Activated T-helper 2 cell treated with anti-CD3 and anti-CD28 coated beads, Interferon-gamma antibody, Interleukin-2, Interleukin-4, amounts not matched to agents 10 μg/mL and 5 μg/mL and 100 μg/mL, durations not matched to agents 14 hours and 24 hours and 36 hours (primary cell): ENCODE results near the gene SLFN12L. TPM values are rescaled to one million over a fixed set of nuclear protein-coding genes. Genes with fewer than 3 reads are reported as not detected.
"Not testable (repeated sequence)": the region's sequence is repeated elsewhere in the genome, so short reads cannot be mapped to it uniquely, and the experiment has no call there.

Experiments
- DNase-seq: peaks from one replicate; pipeline ENCODE4 v3.0.0; 2021; ENCODE audit warnings: low spot score
- H3K27ac Mint-ChIP-seq: one replicate; pipeline ENCODE4 v1.8.0; 2021; ENCODE audit warnings: mixed read lengths
- H3K27me3 Mint-ChIP-seq: one replicate; pipeline ENCODE4 v1.8.0; 2021; ENCODE audit warnings: low read depth, mixed read lengths
- H3K36me3 Mint-ChIP-seq: one replicate; pipeline ENCODE4 v1.8.0; 2021; ENCODE audit warnings: low read depth, mixed read lengths
- H3K4me1 Mint-ChIP-seq: one replicate; pipeline ENCODE4 v1.8.0; 2021; ENCODE audit warnings: low read depth, mixed read lengths
- H3K4me3 Mint-ChIP-seq: one replicate; pipeline ENCODE4 v1.8.0; 2021; ENCODE audit warnings: low read depth, mild to moderate bottlenecking, moderate library complexity, mixed read lengths
- H3K9me3 Mint-ChIP-seq: one replicate; pipeline ENCODE4 v1.8.0; 2021; ENCODE audit warnings: mixed read lengths
- intact Hi-C: fragments of 100-400 bp; cut with micrococcal nuclease; formaldehyde crosslinking; loops from one replicate; pipeline ENCODE4 v1.15.1; 2023
- total RNA-seq: library from RNA; stranded (reverse); gene quantifications from 2 replicates; pipeline ENCODE4 v1.2.3, GENCODE V29; 2022

Gene SLFN12L
- total RNA-seq, 1 donor from 2014 or later: 37.8 TPM

GRCh38 chr17:35539659-35540026 lies 2.2 kb upstream of the SLFN12L start:
- Mint-ChIP-seq H3K4me3 (peak overlapping the region; percentile 75), H3K36me3 (peaks cover 17% of the 10 kb centered on the region), H3K27ac (peak overlapping the region; percentile 99), H3K4me1 (peaks cover 53% of the 10 kb centered on the region), H3K9me3 (no peaks in the 10 kb centered on the region), H3K27me3 (no peaks in the 10 kb centered on the region)
- intact Hi-C loops: loop anchor here (1.0 to 5.0 kb wide), 9 partner anchors 29 to 492 kb away; partner anchors contain the start of genes AP2B1, PEX12 and SLFN13
- DNase-seq: no peak

GRCh38 chr17:35536664-35537171 lies 760 bp downstream of the SLFN12L start:
- Mint-ChIP-seq H3K36me3 (peaks cover 25% of the 10 kb centered on the region), H3K4me1 (peaks cover 49% of the 10 kb centered on the region), H3K27ac (peak overlapping the region; percentile 99), H3K27me3 (no peaks in the 10 kb centered on the region), H3K4me3 (peak overlapping the region; percentile 88), H3K9me3 (no peaks in the 10 kb centered on the region)
- DNase-seq: no peak
- intact Hi-C loops: loop anchor here (1.0 to 5.0 kb wide), 6 partner anchors 50 to 489 kb away; partner anchors contain the start of genes SLFN11 and SLFN12

- H3K36me3 Mint-ChIP-seq: peaks cover 32% of the 10 kb centered on the region
- not testable (repeated sequence) for DNase-seq, H3K27me3 Mint-ChIP-seq, H3K9me3 Mint-ChIP-seq
- intact Hi-C loops: loop anchor here (5.0 kb wide), 2 partner anchors 212 to 488 kb away; no protein-coding TSS in a partner anchor
- peak overlapping the region; percentile 99 for H3K27ac Mint-ChIP-seq
- peaks cover 47% of the 10 kb centered on the region for H3K4me1 Mint-ChIP-seq
- H3K4me3 Mint-ChIP-seq: peak overlapping the region; percentile 88
These were observed 2.1 kb downstream of the SLFN12L start for GRCh38 chr17:35535406-35535805.

- Mint-ChIP-seq H3K4me3 (peak overlapping the region; percentile 88), H3K4me1 (peaks cover 40% of the 10 kb centered on the region), H3K36me3 (peaks cover 37% of the 10 kb centered on the region), H3K9me3 (no peaks in the 10 kb centered on the region), H3K27ac (peak overlapping the region; percentile 74), H3K27me3 (no peaks in the 10 kb centered on the region)
- no peak for DNase-seq
- intact Hi-C loops: loop anchor here (5.0 kb wide), 2 partner anchors 213 to 487 kb away; no protein-coding TSS in a partner anchor
These were observed 2.8 kb downstream of the SLFN12L start for GRCh38 chr17:35534576-35535093.

- intact Hi-C loops: loop anchor here (2.0 kb wide), 1 partner anchor 316 kb away; no protein-coding TSS in a partner anchor
These were observed 6.3 kb downstream of the SLFN12L start for GRCh38 chr17:35531160-35531559.

GRCh38 chr17:35529866-35530265 lies 7.6 kb downstream of the SLFN12L start:
- Mint-ChIP-seq H3K36me3 (peaks cover 69% of the 10 kb centered on the region), H3K9me3 (peaks cover 6% of the 10 kb centered on the region), H3K4me3 (peak overlapping the region; percentile 34), H3K4me1 (peaks cover 61% of the 10 kb centered on the region), H3K27ac (no peak overlapping the region), H3K27me3 (no peaks in the 10 kb centered on the region)
- no peak for DNase-seq
- intact Hi-C loops: loop anchor here (2.0 kb wide), 1 partner anchor 315 kb away; no protein-coding TSS in a partner anchor

More at GRCh38 chr17:35531160-35531559, 6.3 kb downstream of the SLFN12L start:
- Mint-ChIP-seq H3K4me1 (peaks cover 50% of the 10 kb centered on the region), H3K27ac (peak overlapping the region; percentile 5), H3K27me3 (no peaks in the 10 kb centered on the region), H3K4me3 (no peak overlapping the region), H3K9me3 (peaks cover 6% of the 10 kb centered on the region), H3K36me3 (peaks cover 63% of the 10 kb centered on the region)
- no peak for DNase-seq

GRCh38 chr17:35529326-35529725 lies 8.2 kb downstream of the SLFN12L start:
- H3K4me3 Mint-ChIP-seq, H3K27me3 Mint-ChIP-seq, intact Hi-C loops, H3K9me3 Mint-ChIP-seq, DNase-seq: not testable (repeated sequence)
- Mint-ChIP-seq H3K4me1 (peaks cover 61% of the 10 kb centered on the region), H3K27ac (peak overlapping the region; percentile 31), H3K36me3 (peaks cover 67% of the 10 kb centered on the region)

- Mint-ChIP-seq H3K9me3 (no peaks in the 10 kb centered on the region), H3K27me3 (no peaks in the 10 kb centered on the region), H3K4me3 (no peak overlapping the region), H3K36me3 (peaks cover 84% of the 10 kb centered on the region), H3K27ac (peak overlapping the region; percentile 52), H3K4me1 (peaks cover 85% of the 10 kb centered on the region)
- intact Hi-C loops: loop anchor here (5.0 kb wide), 1 partner anchor 36 kb away; no protein-coding TSS in a partner anchor
- DNase-seq: no peak
These were observed 14.2 kb downstream of the SLFN12L start for GRCh38 chr17:35523296-35523695.

- peaks cover 85% of the 10 kb centered on the region for H3K4me1 Mint-ChIP-seq
- H3K36me3 Mint-ChIP-seq: peaks cover 85% of the 10 kb centered on the region
- DNase-seq: peak; percentile 23
- peak overlapping the region; percentile 67 for H3K4me3 Mint-ChIP-seq
- not testable (repeated sequence) for H3K9me3 Mint-ChIP-seq, H3K27me3 Mint-ChIP-seq
- peak overlapping the region; percentile 93 for H3K27ac Mint-ChIP-seq
- intact Hi-C loops: loop anchor here (5.0 kb wide), 1 partner anchor 34 kb away; no protein-coding TSS in a partner anchor
These were observed 15.7 kb downstream of the SLFN12L start for GRCh38 chr17:35521654-35522256.

GRCh38 chr17:35521150-35521549 lies 16.3 kb downstream of the SLFN12L start:
- Mint-ChIP-seq H3K27ac (peak overlapping the region; percentile 93), H3K4me1 (peaks cover 83% of the 10 kb centered on the region), H3K27me3 (no peaks in the 10 kb centered on the region), H3K36me3 (peaks cover 83% of the 10 kb centered on the region), H3K9me3 (no peaks in the 10 kb centered on the region), H3K4me3 (no peak overlapping the region)
- intact Hi-C loops: loop anchor here (5.0 kb wide), 1 partner anchor 34 kb away; no protein-coding TSS in a partner anchor
- no peak for DNase-seq

- H3K27ac Mint-ChIP-seq: peak overlapping the region; percentile 51
- intact Hi-C loops: loop anchor here (5.0 kb wide), 1 partner anchor 33 kb away; no protein-coding TSS in a partner anchor
- peaks cover 75% of the 10 kb centered on the region for H3K4me1 Mint-ChIP-seq
- DNase-seq: no peak
- H3K9me3 Mint-ChIP-seq: no peaks in the 10 kb centered on the region
- no peak overlapping the region for H3K4me3 Mint-ChIP-seq
- peaks cover 81% of the 10 kb centered on the region for H3K36me3 Mint-ChIP-seq
- H3K27me3 Mint-ChIP-seq: no peaks in the 10 kb centered on the region
These were observed 17.5 kb downstream of the SLFN12L start for GRCh38 chr17:35519906-35520442.

GRCh38 chr17:35519439-35519838 lies 18.0 kb downstream of the SLFN12L start:
- H3K4me1 Mint-ChIP-seq: peaks cover 74% of the 10 kb centered on the region
- no peak overlapping the region for H3K4me3 Mint-ChIP-seq
- no peaks in the 10 kb centered on the region for H3K27me3 Mint-ChIP-seq
- H3K36me3 Mint-ChIP-seq: peaks cover 83% of the 10 kb centered on the region
- no peaks in the 10 kb centered on the region for H3K9me3 Mint-ChIP-seq
- DNase-seq: no peak
- peak overlapping the region; percentile 51 for H3K27ac Mint-ChIP-seq
- intact Hi-C loops: no loop called here
